ENCODE results near the gene HSFX3.
"Not testable (repeated sequence)": the region's sequence is repeated elsewhere in the genome, so short reads cannot be mapped to it uniquely, and the experiment has no call there.

The HSFX3 gene

GRCh38 chrX:149531599-149531998, 18.1 kb downstream of the HSFX3 start:
- Histone ChIP-seq H3K36me3 (replicated peaks) (no peaks in the 10 kb centered on the region), H3K4me3 (ENCODE audit: low read depth, low read length) (no peak overlapping the region), H3K27ac (no peak overlapping the region), H3K27me3 (replicated peaks) (no peaks in the 10 kb centered on the region)
- TF ChIP-seq, protein P1, sequence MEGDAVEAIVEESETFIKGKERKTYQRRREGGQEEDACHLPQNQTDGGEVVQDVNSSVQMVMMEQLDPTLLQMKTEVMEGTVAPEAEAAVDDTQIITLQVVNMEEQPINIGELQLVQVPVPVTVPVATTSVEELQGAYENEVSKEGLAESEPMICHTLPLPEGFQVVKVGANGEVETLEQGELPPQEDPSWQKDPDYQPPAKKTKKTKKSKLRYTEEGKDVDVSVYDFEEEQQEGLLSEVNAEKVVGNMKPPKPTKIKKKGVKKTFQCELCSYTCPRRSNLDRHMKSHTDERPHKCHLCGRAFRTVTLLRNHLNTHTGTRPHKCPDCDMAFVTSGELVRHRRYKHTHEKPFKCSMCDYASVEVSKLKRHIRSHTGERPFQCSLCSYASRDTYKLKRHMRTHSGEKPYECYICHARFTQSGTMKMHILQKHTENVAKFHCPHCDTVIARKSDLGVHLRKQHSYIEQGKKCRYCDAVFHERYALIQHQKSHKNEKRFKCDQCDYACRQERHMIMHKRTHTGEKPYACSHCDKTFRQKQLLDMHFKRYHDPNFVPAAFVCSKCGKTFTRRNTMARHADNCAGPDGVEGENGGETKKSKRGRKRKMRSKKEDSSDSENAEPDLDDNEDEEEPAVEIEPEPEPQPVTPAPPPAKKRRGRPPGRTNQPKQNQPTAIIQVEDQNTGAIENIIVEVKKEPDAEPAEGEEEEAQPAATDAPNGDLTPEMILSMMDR (IDR thresholded peaks at IDR 0.05; ENCODE audit: low read depth, low read length, missing control alignments): no peak
- in situ Hi-C loops (cut with HindIII; ENCODE audit: low pct_ligation_motif_present, low sequenced_read_pairs): no loop called here
- no peak for DNase-seq

DNA sequence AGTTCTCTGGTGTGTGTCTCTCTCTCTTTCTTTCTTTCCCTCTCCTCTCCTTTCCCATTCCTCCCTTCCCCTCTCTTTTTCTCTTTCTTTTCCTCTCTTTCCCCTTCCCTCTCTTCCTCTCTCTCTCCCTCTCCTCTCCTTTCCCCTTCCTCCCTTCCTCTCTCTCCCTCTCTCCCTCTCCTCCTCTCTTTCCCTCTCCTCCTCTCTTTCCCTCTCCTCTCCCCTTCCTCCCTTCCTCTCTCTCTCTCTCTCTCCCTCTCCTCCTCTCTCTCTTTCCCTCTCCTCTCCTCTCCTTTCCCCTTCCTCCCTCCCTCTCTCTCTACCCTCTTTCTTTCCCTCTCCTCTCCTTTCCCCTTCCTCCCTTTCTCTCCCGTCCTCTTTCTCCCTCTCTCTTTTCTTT, 21.3 kb downstream of the HSFX3 start:
- DNase-seq: no peak
- TF ChIP-seq, protein P1 (IDR thresholded peaks at IDR 0.05; ENCODE audit: low read depth, low read length, missing control alignments): no peak
- Histone ChIP-seq H3K36me3 (replicated peaks) (no peaks in the 10 kb centered on the region), H3K27ac (no peak overlapping the region), H3K4me3 (ENCODE audit: low read depth, low read length) (no peak overlapping the region), H3K27me3 (replicated peaks) (no peaks in the 10 kb centered on the region)
- in situ Hi-C loops (cut with HindIII; ENCODE audit: low pct_ligation_motif_present, low sequenced_read_pairs): no loop called here

DNA sequence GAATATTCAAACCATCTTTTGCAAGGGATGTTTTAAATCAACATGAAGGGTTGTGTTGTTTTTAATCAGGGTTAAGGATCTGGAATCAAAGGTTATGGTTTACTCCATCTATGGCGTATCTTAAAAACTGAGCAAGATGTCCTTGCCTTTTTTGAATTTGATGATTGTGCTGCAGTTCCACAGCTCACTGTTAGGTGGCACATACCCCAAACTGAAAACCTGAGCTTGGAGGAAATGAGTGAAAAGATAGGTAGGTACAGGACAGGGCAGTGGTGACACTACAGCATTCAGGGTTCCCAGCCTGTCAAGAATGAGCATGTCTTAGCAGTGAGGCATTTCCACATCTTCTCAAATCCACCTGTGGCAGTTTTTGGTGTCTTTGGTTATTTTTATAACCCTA, 22.0 kb downstream of the HSFX3 start:
- no peaks in the 10 kb centered on the region for H3K36me3 ChIP-seq (replicated peaks)
- TF ChIP-seq, protein P1 (IDR thresholded peaks at IDR 0.05; ENCODE audit: low read depth, low read length, missing control alignments): peak; percentile 66
- H3K4me3 ChIP-seq (ENCODE audit: low read depth, low read length): no peak overlapping the region
- in situ Hi-C loops (cut with HindIII; ENCODE audit: low pct_ligation_motif_present, low sequenced_read_pairs): no loop called here
- H3K27ac ChIP-seq: no peak overlapping the region
- no peaks in the 10 kb centered on the region for H3K27me3 ChIP-seq (replicated peaks)
- peak; percentile 19 for DNase-seq

- H3K27ac ChIP-seq; in situ Hi-C loops (cut with HindIII; ENCODE audit: low pct_ligation_motif_present, low sequenced_read_pairs); H3K4me3 ChIP-seq (ENCODE audit: low read depth, low read length); H3K27me3 ChIP-seq (replicated peaks); DNase-seq; H3K36me3 ChIP-seq (replicated peaks): not testable (repeated sequence)
These were observed 23.2 kb downstream of the HSFX3 start for GRCh38 chrX:149526318-149527033.

GRCh38 chrX:149525903-149526302, 23.8 kb downstream of the HSFX3 start:
- DNase-seq; H3K4me3 ChIP-seq (ENCODE audit: low read depth, low read length); H3K27me3 ChIP-seq (replicated peaks); in situ Hi-C loops (cut with HindIII; ENCODE audit: low pct_ligation_motif_present, low sequenced_read_pairs); H3K36me3 ChIP-seq (replicated peaks): not testable (repeated sequence)
- H3K27ac ChIP-seq: peak overlapping the region; percentile 55

GRCh38 chrX:149525389-149525788, 24.3 kb downstream of the HSFX3 start:
- peak; percentile 84 for DNase-seq
- H3K4me3 ChIP-seq (ENCODE audit: low read depth, low read length); H3K27me3 ChIP-seq (replicated peaks); in situ Hi-C loops (cut with HindIII; ENCODE audit: low pct_ligation_motif_present, low sequenced_read_pairs); H3K36me3 ChIP-seq (replicated peaks): not testable (repeated sequence)
- H3K27ac ChIP-seq: peak overlapping the region; percentile 62

- no peak overlapping the region for H3K27ac ChIP-seq
- H3K36me3 ChIP-seq (replicated peaks): no peaks in the 10 kb centered on the region
- in situ Hi-C loops (cut with HindIII; ENCODE audit: low pct_ligation_motif_present, low sequenced_read_pairs): no loop called here
- H3K4me3 ChIP-seq (ENCODE audit: low read depth, low read length): no peak overlapping the region
- H3K27me3 ChIP-seq (replicated peaks): no peaks in the 10 kb centered on the region
- no peak for DNase-seq
- TF ChIP-seq, protein P1 (IDR thresholded peaks at IDR 0.05; ENCODE audit: low read depth, low read length, missing control alignments): no peak
These were observed 26.8 kb downstream of the HSFX3 start for GRCh38 chrX:149522916-149523315.
